Activated CD8-positive, alpha-beta T cell treated with anti-CD3 and anti-CD28 coated beads, Interleukin-2, amount 10 ng/mL, durations not matched to agents 7 days and 5 days (primary cell): ENCODE data around the gene CENPH. TPM values are rescaled to one million over a fixed set of nuclear protein-coding genes. Genes with fewer than 3 reads are reported as not detected.
"Not testable (repeated sequence)": the region's sequence is repeated elsewhere in the genome, so short reads cannot be mapped to it uniquely, and the experiment has no call there.

Source experiments
- ATAC-seq: fragments of 150-1000 bp; cut with Tn5 transposase; one replicate; pipeline ENCODE4 v1.10.0; 2021; ENCODE audit warnings: moderate library complexity
- CTCF ChIA-PET: fragments of 350-600 bp; sonication (Branson Sonifier 250); formaldehyde crosslinking; loops from one replicate; lab custom pipeline; 2021; ENCODE audit warnings: antibody characterized with exemption; lab: Charles Lee
- POLR2A ChIA-PET: fragments of 350-600 bp; sonication (Branson Sonifier 250); formaldehyde crosslinking; loops from one replicate; lab custom pipeline; 2021; ENCODE audit warnings: antibody characterized with exemption; lab: Charles Lee
- DNase-seq: peaks from one replicate; pipeline ENCODE4 v3.0.0-alpha.2; 2020
- H3K27ac Mint-ChIP-seq: one replicate; pipeline ENCODE4 v1.8.0; 2021; ENCODE audit warnings: mild to moderate bottlenecking, mixed read lengths
- H3K27me3 Mint-ChIP-seq: one replicate; pipeline ENCODE4 v1.8.0; 2021; ENCODE audit warnings: low read depth, mixed read lengths
- H3K36me3 Mint-ChIP-seq: one replicate; pipeline ENCODE4 v1.8.0; 2021; ENCODE audit warnings: low read depth, mixed read lengths
- H3K4me1 Mint-ChIP-seq: one replicate; pipeline ENCODE4 v1.8.0; 2021; ENCODE audit warnings: low read depth, mixed read lengths
- H3K4me3 Mint-ChIP-seq: one replicate; pipeline ENCODE4 v1.8.0; 2021; ENCODE audit warnings: mild to moderate bottlenecking, mixed read lengths
- H3K9me3 Mint-ChIP-seq: one replicate; pipeline ENCODE4 v1.8.0; 2022; ENCODE audit warnings: mixed read lengths; ENCODE audit not compliant: insufficient read depth
- total RNA-seq, 2 experiments: library from RNA; stranded (reverse); gene quantifications; one replicate each; pipeline ENCODE4 v1.2.3, GENCODE V29; 2021

CENPH gene
- total RNA-seq, 2 experiments from 2014 or later, result 48.5 to 50.1 TPM

DNA sequence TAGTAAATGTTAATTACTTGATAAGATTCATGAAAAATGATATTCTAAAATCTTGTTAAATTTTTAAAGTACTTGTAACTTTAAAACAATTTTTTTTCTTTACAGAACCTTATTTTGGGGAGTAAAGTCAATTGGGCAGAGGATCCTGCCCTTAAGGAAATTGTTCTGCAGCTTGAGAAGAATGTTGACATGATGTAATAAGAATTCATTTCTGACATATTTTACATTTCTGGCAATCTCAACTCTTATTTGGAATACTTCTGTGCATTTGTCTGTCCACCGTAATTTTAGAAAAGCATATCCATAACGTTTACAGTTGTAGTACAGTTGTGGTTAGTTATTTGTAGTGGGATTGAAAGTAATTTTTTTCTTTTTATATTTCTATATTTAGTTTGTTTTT lies 20.2 kb downstream of the CENPH start:
- ATAC-seq (no peak), DNase-seq (no peak)
- POLR2A ChIA-PET, result interaction anchor here (0.6 kb wide), 1 partner anchor 201 kb away, joined by 3 read pairs; no protein-coding TSS in a partner anchor
- Mint-ChIP-seq H3K36me3 (peaks cover 25% of the 10 kb centered on the region), H3K4me3 (no peak overlapping the region), H3K9me3 (no peaks in the 10 kb centered on the region), H3K27me3 (no peaks in the 10 kb centered on the region), H3K27ac (no peak overlapping the region), H3K4me1 (no peaks in the 10 kb centered on the region)
- CTCF ChIA-PET, result no interaction called here

- ChIA-PET CTCF (interaction anchor here (1.1 to 1.9 kb wide), 4 partner anchors 14 to 118 kb away, joined by 3 to 6 read pairs (median 4); partner anchors contain the start of genes CDK7, CENPH and SLC30A5), POLR2A (interaction anchor here (0.6 kb wide), 1 partner anchor 59 kb away, joined by 3 read pairs; no protein-coding TSS in a partner anchor)
- no peak overlapping the region for H3K27ac Mint-ChIP-seq
- H3K4me3 Mint-ChIP-seq, result no peak overlapping the region
- peaks cover 29% of the 10 kb centered on the region for H3K36me3 Mint-ChIP-seq
- no peaks in the 10 kb centered on the region for H3K27me3 Mint-ChIP-seq
- no peak for ATAC-seq
- no peaks in the 10 kb centered on the region for H3K9me3 Mint-ChIP-seq
- DNase-seq, result no peak
- no peaks in the 10 kb centered on the region for H3K4me1 Mint-ChIP-seq
Measured at GRCh38 chr5:69211200-69211599, 21.8 kb downstream of the CENPH start.

- POLR2A ChIA-PET, result interaction anchor here (1.3 kb wide), 1 partner anchor 45 kb away, joined by 5 read pairs; no protein-coding TSS in a partner anchor
- Mint-ChIP-seq H3K4me3 (no peak overlapping the region), H3K27ac (peak overlapping the region; percentile 39), H3K4me1 (peaks cover 2% of the 10 kb centered on the region), H3K9me3 (no peaks in the 10 kb centered on the region), H3K27me3 (no peaks in the 10 kb centered on the region), H3K36me3 (peaks cover 25% of the 10 kb centered on the region)
- DNase-seq (no peak), ATAC-seq (peak; percentile 39)
- CTCF ChIA-PET, result interaction anchor here (1.1 to 1.9 kb wide), 4 partner anchors 15 to 118 kb away, joined by 3 to 6 read pairs (median 4); partner anchors contain the start of genes CDK7, CENPH and SLC30A5
Measured at GRCh38 chr5:69212022-69212421, 22.6 kb downstream of the CENPH start.

DNA sequence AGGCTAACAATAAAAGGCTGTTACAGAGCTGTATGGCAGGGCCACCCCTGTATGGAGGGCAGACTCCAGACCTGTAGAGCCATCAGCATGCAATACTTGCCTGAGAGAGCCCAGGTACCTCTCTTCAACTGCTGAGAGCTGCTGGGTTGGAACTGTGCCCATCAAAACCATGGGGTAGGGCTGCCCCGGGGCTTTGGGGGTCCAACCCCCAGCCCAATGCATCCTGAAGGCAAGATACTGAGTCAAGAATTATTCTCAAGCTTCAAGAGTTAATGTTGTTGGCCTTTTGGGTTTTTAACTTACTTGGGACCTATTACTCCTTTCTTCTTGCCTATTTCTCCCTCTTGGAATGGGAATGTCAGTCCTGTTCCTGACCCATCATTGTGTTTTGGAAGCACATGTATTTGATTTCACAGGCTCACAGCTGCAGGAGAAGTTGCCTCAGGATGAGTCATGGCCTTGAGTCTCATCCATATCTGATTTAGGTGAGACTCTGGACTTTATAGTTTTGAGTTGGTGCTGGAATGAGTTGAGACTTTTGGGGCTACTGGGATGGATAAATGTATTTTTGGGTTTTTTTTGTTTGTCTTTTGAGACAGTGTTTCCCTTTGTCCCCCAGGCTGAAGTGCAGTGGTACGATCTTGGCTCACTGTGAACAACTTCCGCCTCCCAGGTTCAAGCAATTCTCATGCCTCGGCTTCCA lies 24.3 kb downstream of the CENPH start:
- CTCF ChIA-PET, result interaction anchor here (0.8 to 1.8 kb wide), 2 partner anchors 23 to 121 kb away, joined by 4 read pairs; no protein-coding TSS in a partner anchor
- H3K9me3 Mint-ChIP-seq, result no peaks in the 10 kb centered on the region
- peaks cover 27% of the 10 kb centered on the region for H3K36me3 Mint-ChIP-seq
- no peak overlapping the region for H3K4me3 Mint-ChIP-seq
- H3K27ac Mint-ChIP-seq, result no peak overlapping the region
- DNase-seq (peak; percentile 12), ATAC-seq (no peak)
- POLR2A ChIA-PET, result interaction anchor here (1.3 kb wide), 1 partner anchor 47 kb away, joined by 5 read pairs; no protein-coding TSS in a partner anchor
- peaks cover 6% of the 10 kb centered on the region for H3K4me1 Mint-ChIP-seq
- H3K27me3 Mint-ChIP-seq, result no peaks in the 10 kb centered on the region

DNA sequence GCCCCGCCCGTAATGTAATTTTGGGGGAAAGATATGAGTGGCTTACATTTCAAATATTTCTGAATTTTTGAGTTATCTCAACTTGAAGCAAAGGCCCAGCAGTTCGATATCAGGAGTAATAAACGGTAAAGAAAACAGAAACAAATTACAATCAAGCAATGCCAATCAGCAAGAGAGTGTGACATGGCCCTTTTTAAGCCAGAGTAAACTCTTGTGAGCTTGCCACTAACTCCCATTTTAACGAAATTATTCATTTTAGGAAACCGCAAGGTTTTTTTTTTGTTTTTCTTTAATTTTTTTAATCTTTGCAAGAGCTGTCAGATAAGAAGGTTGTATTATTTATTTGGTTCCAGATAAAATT lies 27.7 kb downstream of the CENPH start:
- H3K36me3 Mint-ChIP-seq, result peaks cover 24% of the 10 kb centered on the region
- no peaks in the 10 kb centered on the region for H3K27me3 Mint-ChIP-seq
- peak overlapping the region; percentile 99 for H3K4me3 Mint-ChIP-seq
- peaks cover 14% of the 10 kb centered on the region for H3K4me1 Mint-ChIP-seq
- H3K27ac Mint-ChIP-seq, result peak overlapping the region; percentile 99
- DNase-seq (no peak), ATAC-seq (no peak)
- ChIA-PET CTCF (no interaction called here), POLR2A (interaction anchor here (0.6 to 1.6 kb wide), 3 partner anchors 17 to 104 kb away, joined by 3 to 5 read pairs (median 3); partner anchors contain the start of genes CDK7 and CENPH)
- no peaks in the 10 kb centered on the region for H3K9me3 Mint-ChIP-seq

GRCh38 chr5:69217548-69218526 lies 28.5 kb downstream of the CENPH start:
- Mint-ChIP-seq H3K27me3 (no peaks in the 10 kb centered on the region), H3K36me3 (peaks cover 25% of the 10 kb centered on the region), H3K4me3 (peak overlapping the region; percentile 99), H3K27ac (peak overlapping the region; percentile 99), H3K9me3 (no peaks in the 10 kb centered on the region), H3K4me1 (peaks cover 14% of the 10 kb centered on the region)
- DNase-seq (peak; percentile 97), ATAC-seq (peak; percentile 92)
- ChIA-PET CTCF (interaction anchor here (0.9 kb wide), 1 partner anchor 116 kb away, joined by 3 read pairs; no protein-coding TSS in a partner anchor), POLR2A (interaction anchor here (0.6 to 1.6 kb wide), 4 partner anchors 17 to 105 kb away, joined by 3 to 5 read pairs (median 4); partner anchors contain the start of genes CDK7 and CENPH)

DNA sequence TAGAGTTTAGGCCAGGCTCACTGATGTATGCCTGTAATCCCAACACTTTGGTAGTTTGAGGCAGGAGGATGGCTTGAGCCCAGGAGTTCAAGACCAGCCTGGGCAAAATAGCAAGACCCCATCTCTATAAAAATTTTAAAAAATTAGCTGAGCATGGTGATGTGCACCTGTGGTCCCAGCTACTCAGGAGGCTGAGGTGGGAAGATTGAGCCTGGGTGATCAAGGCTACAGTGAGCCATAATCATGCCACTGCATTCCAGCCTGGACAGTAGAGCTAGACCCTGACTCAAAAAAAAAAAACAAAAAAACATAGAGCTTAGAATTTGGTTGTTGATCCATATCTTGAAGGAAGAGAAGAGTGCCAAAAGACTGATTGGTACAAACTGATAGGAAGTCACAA lies 30.6 kb downstream of the CENPH start:
- ChIA-PET CTCF (interaction anchor here (1.9 kb wide), 1 partner anchor 126 kb away, joined by 6 read pairs; the partner anchor contains the start of gene SLC30A5), POLR2A (no interaction called here)
- DNase-seq (peak; percentile 4), ATAC-seq (no peak)
- Mint-ChIP-seq H3K27me3 (no peaks in the 10 kb centered on the region), H3K4me3 (no peak overlapping the region), H3K9me3 (no peaks in the 10 kb centered on the region), H3K27ac (no peak overlapping the region), H3K4me1 (peaks cover 14% of the 10 kb centered on the region), H3K36me3 (peaks cover 20% of the 10 kb centered on the region)

GRCh38 chr5:69220371-69220770 lies 31.0 kb downstream of the CENPH start:
- Mint-ChIP-seq H3K4me1 (peaks cover 14% of the 10 kb centered on the region), H3K36me3 (peaks cover 18% of the 10 kb centered on the region)
- H3K9me3 Mint-ChIP-seq, H3K27me3 Mint-ChIP-seq, H3K4me3 Mint-ChIP-seq, ATAC-seq, POLR2A ChIA-PET, H3K27ac Mint-ChIP-seq: not testable (repeated sequence)
- peak; percentile 4 for DNase-seq
- CTCF ChIA-PET, result interaction anchor here (1.9 kb wide), 1 partner anchor 127 kb away, joined by 6 read pairs; the partner anchor contains the start of gene SLC30A5

DNA sequence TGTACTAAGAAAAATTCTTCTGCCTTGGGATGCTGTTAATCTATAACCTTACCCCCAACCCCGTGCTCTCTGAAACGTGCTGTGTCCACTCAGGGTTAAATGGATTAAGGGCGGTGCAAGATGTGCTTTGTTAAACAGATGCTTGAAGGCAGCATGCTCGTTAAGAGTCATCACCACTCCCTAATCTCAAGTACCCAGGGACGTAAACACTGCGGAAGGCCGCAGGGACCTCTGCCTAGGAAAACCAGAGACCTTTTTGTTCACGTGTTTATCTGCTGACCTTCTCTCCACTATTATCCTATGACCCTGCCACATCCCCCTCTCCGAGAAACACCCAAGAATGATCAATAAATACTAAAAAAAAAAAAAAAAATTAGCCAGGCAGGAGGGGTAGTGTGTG lies 31.4 kb downstream of the CENPH start:
- H3K27me3 Mint-ChIP-seq, POLR2A ChIA-PET, DNase-seq, H3K9me3 Mint-ChIP-seq, ATAC-seq, H3K27ac Mint-ChIP-seq, CTCF ChIA-PET, H3K4me3 Mint-ChIP-seq: not testable (repeated sequence)
- Mint-ChIP-seq H3K4me1 (peaks cover 14% of the 10 kb centered on the region), H3K36me3 (peaks cover 20% of the 10 kb centered on the region)

DNA sequence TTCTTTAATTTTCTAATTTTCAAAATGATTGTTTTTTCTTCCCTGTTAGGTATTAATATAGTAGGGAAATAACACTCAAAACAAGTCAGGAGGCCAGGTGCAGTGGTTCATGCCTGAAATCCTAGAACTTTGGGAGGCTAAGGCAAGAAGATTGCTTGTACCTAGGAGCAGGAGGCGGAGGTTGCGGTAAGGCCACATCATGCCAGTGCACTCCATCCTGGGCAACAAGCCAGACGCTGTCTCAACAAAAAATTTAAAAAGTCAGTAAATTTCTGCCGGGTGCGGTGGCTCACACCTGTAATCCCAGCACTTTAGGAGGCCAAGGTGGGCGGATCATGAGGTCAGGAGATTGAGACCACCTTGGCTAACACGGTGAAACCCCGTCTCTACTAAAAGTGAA lies 35.1 kb downstream of the CENPH start:
- no peak overlapping the region for H3K27ac Mint-ChIP-seq
- H3K27me3 Mint-ChIP-seq, result no peaks in the 10 kb centered on the region
- peaks cover 1% of the 10 kb centered on the region for H3K4me1 Mint-ChIP-seq
- ChIA-PET POLR2A (no interaction called here), CTCF (no interaction called here)
- H3K36me3 Mint-ChIP-seq, result peaks cover 33% of the 10 kb centered on the region
- H3K4me3 Mint-ChIP-seq, result no peak overlapping the region
- DNase-seq, result peak; percentile 16
- ATAC-seq, result no peak
- H3K9me3 Mint-ChIP-seq, result no peaks in the 10 kb centered on the region

- Mint-ChIP-seq H3K36me3 (peaks cover 28% of the 10 kb centered on the region), H3K4me3 (no peak overlapping the region), H3K9me3 (no peaks in the 10 kb centered on the region), H3K4me1 (peaks cover 1% of the 10 kb centered on the region), H3K27ac (no peak overlapping the region), H3K27me3 (no peaks in the 10 kb centered on the region)
- DNase-seq (no peak), ATAC-seq (no peak)
- CTCF ChIA-PET, result no interaction called here
- POLR2A ChIA-PET, result interaction anchor here (0.5 to 0.6 kb wide), 2 partner anchors 9 to 10 kb away, joined by 3 read pairs; partner anchors contain the start of gene CDK7
Measured at GRCh38 chr5:69225860-69226259, 36.5 kb downstream of the CENPH start.
